ENCODE data around the gene CCDC149. TPM values are rescaled to one million over a fixed set of nuclear protein-coding genes. Genes with fewer than 3 reads are reported as not detected.

The CCDC149 gene
- total RNA-seq, 1 experiment from 2014 or later, result 3.6 TPM

DNA sequence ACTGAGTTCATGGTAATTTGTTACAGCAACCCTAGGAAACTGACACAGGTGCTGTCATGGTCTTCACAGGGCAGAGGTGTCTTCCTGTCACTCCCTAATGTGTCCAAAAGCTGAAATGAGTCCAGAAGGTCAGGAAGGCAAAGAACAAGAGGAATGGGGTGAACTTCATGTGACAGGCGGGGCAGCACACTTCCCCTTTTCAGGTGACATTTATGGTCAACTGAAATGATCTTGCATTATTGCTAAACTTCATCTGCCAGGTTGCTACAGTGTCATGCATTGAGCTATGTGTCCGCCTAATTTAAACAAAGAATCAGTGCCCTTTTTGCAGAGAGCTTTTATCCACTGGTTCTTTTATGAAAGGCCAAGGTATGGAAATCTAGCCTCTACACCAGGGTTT lies 15.9 kb upstream of the CCDC149 start:
- H3K36me3 ChIP-seq (ENCODE audit: control insufficient read depth, insufficient read depth, low read length), result no peaks in the 10 kb centered on the region
- DNase-seq (ENCODE audit: low read depth, low spot score) (no peak), ATAC-seq (no peak)
- H3K4me1 ChIP-seq (ENCODE audit: control insufficient read depth, insufficient read depth, low read length), result no peaks in the 10 kb centered on the region
- no peak overlapping the region for H3K27ac ChIP-seq (ENCODE audit: low read length)
- intact Hi-C loops (cut with micrococcal nuclease; ENCODE audit: unreplicated experiment) (no loop called here), in situ Hi-C loops (cut with HindIII; ENCODE audit: low pct_unique_long_range_greater_than_20kb, low sequenced_read_pairs) (no loop called here)
- no TSS peak for BruUV-seq (replicated peaks)
- CTCF ChIA-PET, result no interaction called here
- TF ChIP-seq TCF7L2 (IDR thresholded peaks at IDR 0.05; ENCODE audit: low read depth, low read length) (no peak), SIN3A (IDR thresholded peaks at IDR 0.05; ENCODE audit: borderline replicate concordance, insufficient read depth, low read depth, low read length) (no peak), POLR2AphosphoS5 (IDR thresholded peaks at IDR 0.05; ENCODE audit: low read depth, low read length) (no peak)
- TF ChIP-seq, protein P1, sequence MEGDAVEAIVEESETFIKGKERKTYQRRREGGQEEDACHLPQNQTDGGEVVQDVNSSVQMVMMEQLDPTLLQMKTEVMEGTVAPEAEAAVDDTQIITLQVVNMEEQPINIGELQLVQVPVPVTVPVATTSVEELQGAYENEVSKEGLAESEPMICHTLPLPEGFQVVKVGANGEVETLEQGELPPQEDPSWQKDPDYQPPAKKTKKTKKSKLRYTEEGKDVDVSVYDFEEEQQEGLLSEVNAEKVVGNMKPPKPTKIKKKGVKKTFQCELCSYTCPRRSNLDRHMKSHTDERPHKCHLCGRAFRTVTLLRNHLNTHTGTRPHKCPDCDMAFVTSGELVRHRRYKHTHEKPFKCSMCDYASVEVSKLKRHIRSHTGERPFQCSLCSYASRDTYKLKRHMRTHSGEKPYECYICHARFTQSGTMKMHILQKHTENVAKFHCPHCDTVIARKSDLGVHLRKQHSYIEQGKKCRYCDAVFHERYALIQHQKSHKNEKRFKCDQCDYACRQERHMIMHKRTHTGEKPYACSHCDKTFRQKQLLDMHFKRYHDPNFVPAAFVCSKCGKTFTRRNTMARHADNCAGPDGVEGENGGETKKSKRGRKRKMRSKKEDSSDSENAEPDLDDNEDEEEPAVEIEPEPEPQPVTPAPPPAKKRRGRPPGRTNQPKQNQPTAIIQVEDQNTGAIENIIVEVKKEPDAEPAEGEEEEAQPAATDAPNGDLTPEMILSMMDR (IDR thresholded peaks at IDR 0.05), result no peak
- H3K9me3 ChIP-seq (ENCODE audit: control insufficient read depth, insufficient read depth, low read depth, low read length), result no peaks in the 10 kb centered on the region
- POLR2A ChIA-PET, result no interaction called here
- H3K4me3 ChIP-seq (ENCODE audit: low read depth in 2 of 2, low read length in 2 of 2), result no peak overlapping the region
- H3K27me3 ChIP-seq (ENCODE audit: control insufficient read depth, insufficient read depth, low read length), result no peaks in the 10 kb centered on the region

DNA sequence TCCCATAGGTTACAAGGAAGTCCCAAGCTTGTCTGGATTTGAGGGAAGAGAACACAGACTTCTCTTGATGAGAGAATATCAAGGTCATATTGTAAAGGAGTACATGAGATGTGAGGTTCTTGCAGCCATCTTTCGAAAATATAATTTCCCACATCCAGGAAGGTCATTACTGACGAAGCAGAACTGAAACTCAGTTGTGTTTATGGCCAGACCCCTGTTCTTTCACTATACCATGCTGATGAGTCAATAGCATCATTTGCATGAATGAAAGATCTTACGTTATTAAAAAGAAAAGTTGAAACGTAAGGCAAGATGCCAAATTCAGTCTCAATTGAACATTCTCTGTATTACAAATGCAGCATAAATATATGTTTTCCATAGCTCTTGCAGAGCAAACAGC lies 14.2 kb upstream of the CCDC149 start:
- CTCF ChIA-PET, result no interaction called here
- Histone ChIP-seq H3K27me3 (ENCODE audit: control insufficient read depth, insufficient read depth, low read length) (no peaks in the 10 kb centered on the region; the same call in 1 of the 2 replicates), H3K4me1 (ENCODE audit: control insufficient read depth, insufficient read depth, low read length) (no peaks in the 10 kb centered on the region), H3K36me3 (ENCODE audit: control insufficient read depth, insufficient read depth, low read length) (no peaks in the 10 kb centered on the region), H3K27ac (ENCODE audit: low read length) (no peak overlapping the region), H3K9me3 (ENCODE audit: control insufficient read depth, insufficient read depth, low read depth, low read length) (no peaks in the 10 kb centered on the region), H3K4me3 (ENCODE audit: low read depth in 2 of 2, low read length in 2 of 2) (no peak overlapping the region)
- intact Hi-C loops (cut with micrococcal nuclease; ENCODE audit: unreplicated experiment) (no loop called here), in situ Hi-C loops (cut with HindIII; ENCODE audit: low pct_unique_long_range_greater_than_20kb, low sequenced_read_pairs) (no loop called here)
- no peak for ATAC-seq
- TF ChIP-seq, protein P1 (IDR thresholded peaks at IDR 0.05), result no peak
- TF ChIP-seq POLR2AphosphoS5 (IDR thresholded peaks at IDR 0.05; ENCODE audit: low read depth, low read length) (no peak), TCF7L2 (IDR thresholded peaks at IDR 0.05; ENCODE audit: low read depth, low read length) (no peak), SIN3A (IDR thresholded peaks at IDR 0.05; ENCODE audit: borderline replicate concordance, insufficient read depth, low read depth, low read length) (no peak)
- TF ChIP-seq, protein P2, sequence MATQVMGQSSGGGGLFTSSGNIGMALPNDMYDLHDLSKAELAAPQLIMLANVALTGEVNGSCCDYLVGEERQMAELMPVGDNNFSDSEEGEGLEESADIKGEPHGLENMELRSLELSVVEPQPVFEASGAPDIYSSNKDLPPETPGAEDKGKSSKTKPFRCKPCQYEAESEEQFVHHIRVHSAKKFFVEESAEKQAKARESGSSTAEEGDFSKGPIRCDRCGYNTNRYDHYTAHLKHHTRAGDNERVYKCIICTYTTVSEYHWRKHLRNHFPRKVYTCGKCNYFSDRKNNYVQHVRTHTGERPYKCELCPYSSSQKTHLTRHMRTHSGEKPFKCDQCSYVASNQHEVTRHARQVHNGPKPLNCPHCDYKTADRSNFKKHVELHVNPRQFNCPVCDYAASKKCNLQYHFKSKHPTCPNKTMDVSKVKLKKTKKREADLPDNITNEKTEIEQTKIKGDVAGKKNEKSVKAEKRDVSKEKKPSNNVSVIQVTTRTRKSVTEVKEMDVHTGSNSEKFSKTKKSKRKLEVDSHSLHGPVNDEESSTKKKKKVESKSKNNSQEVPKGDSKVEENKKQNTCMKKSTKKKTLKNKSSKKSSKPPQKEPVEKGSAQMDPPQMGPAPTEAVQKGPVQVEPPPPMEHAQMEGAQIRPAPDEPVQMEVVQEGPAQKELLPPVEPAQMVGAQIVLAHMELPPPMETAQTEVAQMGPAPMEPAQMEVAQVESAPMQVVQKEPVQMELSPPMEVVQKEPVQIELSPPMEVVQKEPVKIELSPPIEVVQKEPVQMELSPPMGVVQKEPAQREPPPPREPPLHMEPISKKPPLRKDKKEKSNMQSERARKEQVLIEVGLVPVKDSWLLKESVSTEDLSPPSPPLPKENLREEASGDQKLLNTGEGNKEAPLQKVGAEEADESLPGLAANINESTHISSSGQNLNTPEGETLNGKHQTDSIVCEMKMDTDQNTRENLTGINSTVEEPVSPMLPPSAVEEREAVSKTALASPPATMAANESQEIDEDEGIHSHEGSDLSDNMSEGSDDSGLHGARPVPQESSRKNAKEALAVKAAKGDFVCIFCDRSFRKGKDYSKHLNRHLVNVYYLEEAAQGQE (IDR thresholded peaks at IDR 0.05; ENCODE audit: insufficient read depth in 1 of 2, low read depth in 2 of 2, low read length in 1 of 2), result no peak
- no peak for DNase-seq (ENCODE audit: low read depth, low spot score)
- POLR2A ChIA-PET, result no interaction called here
- BruUV-seq (replicated peaks), result no TSS peak

Data from Panc1 (cell line).